Neuronal stem cell (in vitro differentiated cells): ENCODE data around the gene CENPC.

Source experiments
- DNase-seq: peaks from one replicate; pipeline ENCODE4 v3.0.0-alpha.2; 2013; ENCODE audit warnings: low spot score
- H2AFZ ChIP-seq: one replicate; pipeline ENCODE4 v1.6.1; 2013; ENCODE audit warnings: mild to moderate bottlenecking, low read length, inconsistent platforms
- H2AK5ac ChIP-seq: 2 replicates; pipeline ENCODE4 v1.6.1; 2013; ENCODE audit warnings: low read depth, mild to moderate bottlenecking, inconsistent platforms, low read length, moderate library complexity, mixed read lengths
- H2BK120ac ChIP-seq: 2 replicates; pipeline ENCODE4 v1.6.1; 2013; ENCODE audit warnings: low read depth, mild to moderate bottlenecking, inconsistent platforms, low read length, moderate library complexity, mixed read lengths
- H2BK12ac ChIP-seq: one replicate; pipeline ENCODE4 v1.6.1; 2013; ENCODE audit warnings: low read length, inconsistent platforms
- H2BK15ac ChIP-seq: 2 replicates; pipeline ENCODE4 v1.6.1; 2013; ENCODE audit warnings: mild to moderate bottlenecking, low read length, inconsistent platforms, mixed read lengths
- H2BK5ac ChIP-seq: one replicate; pipeline ENCODE4 v1.6.1; 2013; ENCODE audit warnings: inconsistent platforms, mild to moderate bottlenecking, low read length, moderate library complexity
- H3K14ac ChIP-seq: one replicate; pipeline ENCODE4 v1.6.1; 2013; ENCODE audit warnings: low read length, inconsistent platforms
- H3K18ac ChIP-seq: 2 replicates; pipeline ENCODE4 v1.6.1; 2013; ENCODE audit warnings: low read length, inconsistent platforms
- H3K23ac ChIP-seq: 2 replicates; pipeline ENCODE4 v1.6.1; 2013; ENCODE audit warnings: low read depth, mild to moderate bottlenecking, mixed read lengths, low read length, inconsistent platforms; ENCODE audit not compliant: poor library complexity
- H3K27ac ChIP-seq: replicated peaks from 3 replicates; pipeline ENCODE4 v1.5.1; 2013; ENCODE audit warnings: low read length, inconsistent platforms
- H3K27me3 ChIP-seq, 3 experiments: 2 replicates each; pipeline ENCODE4 v1.6.1; 2013; ENCODE audit warnings: low read length in 3 of 3, mild to moderate bottlenecking in 2 of 3, inconsistent platforms in 1 of 3, low read depth in 1 of 3, mixed read lengths in 1 of 3, moderate library complexity in 1 of 3; ENCODE audit not compliant: control insufficient read depth in 3 of 3, insufficient read depth in 3 of 3
- H3K36me3 ChIP-seq, 2 donors: replicated peaks in 1 of 2; 2 replicates each; pipeline ENCODE4 v1.6.1; 2013; ENCODE audit warnings: low read length in 2 of 2; ENCODE audit not compliant: control insufficient read depth in 2 of 2, insufficient read depth in 2 of 2
- H3K4ac ChIP-seq: 2 replicates; pipeline ENCODE4 v1.6.1; 2013; ENCODE audit warnings: inconsistent platforms, mild to moderate bottlenecking, low read length, moderate library complexity
- H3K4me1 ChIP-seq, 2 donors: 1 replicate in 1 of 2; 2 replicates in 1 of 2; pipeline ENCODE4 v1.6.1; 2013; ENCODE audit warnings: low read length in 2 of 2, low read depth in 1 of 2; ENCODE audit not compliant: control insufficient read depth in 2 of 2, insufficient read depth in 1 of 2
- H3K4me2 ChIP-seq: one replicate; pipeline ENCODE4 v1.6.1; 2013; ENCODE audit warnings: mild to moderate bottlenecking, low read length, inconsistent platforms; ENCODE audit not compliant: insufficient read depth, poor library complexity, severe bottlenecking
- H3K4me3 ChIP-seq, 2 donors: 2 replicates each; pipeline ENCODE4 v1.5.1; 2013; ENCODE audit warnings: low read length in 2 of 2, mild to moderate bottlenecking in 2 of 2, inconsistent platforms in 1 of 2, moderate library complexity in 1 of 2
- H3K79me1 ChIP-seq: one replicate; pipeline ENCODE4 v1.6.1; 2013; ENCODE audit warnings: low read depth, mild to moderate bottlenecking, inconsistent platforms, low read length, moderate library complexity
- H3K9ac ChIP-seq: one replicate; pipeline ENCODE4 v1.6.1; 2013; ENCODE audit warnings: mild to moderate bottlenecking, low read depth, low read length, inconsistent platforms; ENCODE audit not compliant: poor library complexity
- H3K9me3 ChIP-seq, 2 donors: replicated peaks in 1 of 2; 2 replicates each; pipeline versions ENCODE3 to v1.6.1; 2013; ENCODE audit warnings: low read length in 2 of 2, mild to moderate bottlenecking in 2 of 2, inconsistent platforms in 1 of 2, low read depth in 1 of 2, mixed read lengths in 1 of 2, moderate library complexity in 1 of 2; ENCODE audit not compliant: control insufficient read depth in 2 of 2, insufficient read depth in 1 of 2
- H4K8ac ChIP-seq: one replicate; pipeline ENCODE4 v1.6.1; 2013; ENCODE audit warnings: low read depth, mild to moderate bottlenecking, inconsistent platforms, low read length, moderate library complexity
- H4K91ac ChIP-seq: one replicate; pipeline ENCODE4 v1.6.1; 2013; ENCODE audit warnings: low read length, low read depth, mild to moderate bottlenecking, inconsistent platforms; ENCODE audit not compliant: poor library complexity
- WGBS, 2 donors: extraction: QIAGEN DNeasy Blood & Tissue Kit; methylation state at CpG; one replicate each; pipeline ENCODE4 v1.1.7; 2013; ENCODE audit warnings: missing lambda C conversion rate in 2 of 2, mixed read lengths in 1 of 2; ENCODE audit not compliant: insufficient read length in 2 of 2, insufficient replicate concordance in 1 of 2; ENCODE audit errors: extremely low coverage in 2 of 2; 5-methylcytosine and 5-hydroxymethylcytosine counted together

Gene CENPC

GRCh38 chr4:67546971-67547370 is 1.7 kb upstream of the CENPC start:
- Histone ChIP-seq H3K36me3 (peaks cover 1 to 22% of the 10 kb centered on the region in 2 donors), H2BK5ac (no peak overlapping the region), H3K4me3 (no peak overlapping the region), H2AK5ac (no peak overlapping the region), H2BK15ac (no peak overlapping the region), H3K18ac (no peak overlapping the region), H2BK120ac (no peak overlapping the region), H3K4me2 (no peak overlapping the region), H3K27me3 (no peaks in the 10 kb centered on the region), H3K79me1 (no peaks in the 10 kb centered on the region), H4K8ac (no peak overlapping the region), H2BK12ac (no peak overlapping the region), H3K23ac (no peak overlapping the region), H3K9me3 (no peaks in the 10 kb centered on the region), H3K4ac (no peak overlapping the region), H3K27ac (no peak overlapping the region), H3K14ac (no peak overlapping the region), H4K91ac (no peak overlapping the region), H2AFZ (peak overlapping the region; percentile 68), H3K4me1 (peaks cover 0 to 3% of the 10 kb centered on the region in 2 donors), H3K9ac (no peak overlapping the region)
- DNase-seq = no peak
- WGBS, 2 donors = no CpG with 5 or more reads among the region's 4 CpGs

- no peak overlapping the region for H2BK15ac ChIP-seq
- H2BK5ac ChIP-seq = no peak overlapping the region
- no peak overlapping the region for H3K14ac ChIP-seq
- H3K18ac ChIP-seq = no peak overlapping the region
- no peaks in the 10 kb centered on the region for H3K79me1 ChIP-seq
- H2BK12ac ChIP-seq = no peak overlapping the region
- no peak for DNase-seq
- H3K4me1 ChIP-seq = peaks cover 0 to 3% of the 10 kb centered on the region in 2 donors
- H3K4ac ChIP-seq = no peak overlapping the region
- H2BK120ac ChIP-seq = no peak overlapping the region
- no peak overlapping the region for H3K27ac ChIP-seq
- H3K27me3 ChIP-seq = no peaks in the 10 kb centered on the region
- H2AFZ ChIP-seq = peak overlapping the region; percentile 82
- peak overlapping the region in 1 of 2 donors; percentile 68 for H3K4me3 ChIP-seq
- no peak overlapping the region for H3K23ac ChIP-seq
- H2AK5ac ChIP-seq = no peak overlapping the region
- H3K36me3 ChIP-seq = peaks cover 2 to 31% of the 10 kb centered on the region in 2 donors
- H4K8ac ChIP-seq = no peak overlapping the region
- H4K91ac ChIP-seq = no peak overlapping the region
- no peak overlapping the region for H3K9ac ChIP-seq
- no CpG with 5 or more reads among the region's 4 CpGs for WGBS, 2 donors
- H3K9me3 ChIP-seq = no peaks in the 10 kb centered on the region
- H3K4me2 ChIP-seq = no peak overlapping the region
These were observed 677 bp upstream of the CENPC start for GRCh38 chr4:67546004-67546356.

GRCh38 chr4:67542076-67542475 is 3.2 kb downstream of the CENPC start:
- H2BK15ac ChIP-seq = no peak overlapping the region
- H4K91ac ChIP-seq = no peak overlapping the region
- H3K4ac ChIP-seq = no peak overlapping the region
- no peak overlapping the region for H4K8ac ChIP-seq
- no peak overlapping the region for H3K27ac ChIP-seq
- no peak overlapping the region for H3K14ac ChIP-seq
- H3K18ac ChIP-seq = no peak overlapping the region
- no peak overlapping the region for H2AFZ ChIP-seq
- H2BK120ac ChIP-seq = no peak overlapping the region
- H3K4me3 ChIP-seq = no peak overlapping the region
- H3K4me1 ChIP-seq = peaks cover 0 to 3% of the 10 kb centered on the region in 2 donors
- H3K9ac ChIP-seq = no peak overlapping the region
- no peak overlapping the region for H3K4me2 ChIP-seq
- H2BK5ac ChIP-seq = no peak overlapping the region
- H3K36me3 ChIP-seq = peaks cover 6 to 71% of the 10 kb centered on the region in 2 donors
- no peaks in the 10 kb centered on the region for H3K27me3 ChIP-seq
- H2AK5ac ChIP-seq = no peak overlapping the region
- no peaks in the 10 kb centered on the region for H3K9me3 ChIP-seq
- H3K23ac ChIP-seq = no peak overlapping the region
- no peak overlapping the region for H2BK12ac ChIP-seq
- DNase-seq = no peak
- H3K79me1 ChIP-seq = no peaks in the 10 kb centered on the region
- WGBS, 2 donors = no CpG with 5 or more reads among the region's 1 CpG

- no peak overlapping the region for H2BK5ac ChIP-seq
- H3K9ac ChIP-seq = no peak overlapping the region
- no peak overlapping the region for H4K91ac ChIP-seq
- no peak overlapping the region for H2BK12ac ChIP-seq
- no peaks in the 10 kb centered on the region for H3K27me3 ChIP-seq
- no peak overlapping the region for H3K18ac ChIP-seq
- no peaks in the 10 kb centered on the region for H3K9me3 ChIP-seq
- no peak overlapping the region for H2AK5ac ChIP-seq
- H2AFZ ChIP-seq = no peak overlapping the region
- H3K4me1 ChIP-seq = peaks cover 0 to 3% of the 10 kb centered on the region in 2 donors
- no peak overlapping the region for H2BK15ac ChIP-seq
- H3K27ac ChIP-seq = no peak overlapping the region
- no CpG with 5 or more reads among the region's 1 CpG for WGBS, 2 donors
- no peak overlapping the region for H2BK120ac ChIP-seq
- no peak overlapping the region for H3K23ac ChIP-seq
- H4K8ac ChIP-seq = no peak overlapping the region
- no peak for DNase-seq
- no peak overlapping the region for H3K14ac ChIP-seq
- H3K4ac ChIP-seq = no peak overlapping the region
- H3K4me3 ChIP-seq = no peak overlapping the region
- H3K36me3 ChIP-seq = peaks cover 6 to 93% of the 10 kb centered on the region in 2 donors
- H3K79me1 ChIP-seq = no peaks in the 10 kb centered on the region
- H3K4me2 ChIP-seq = no peak overlapping the region
These were observed 5.5 kb downstream of the CENPC start for GRCh38 chr4:67539830-67540229.
